ENCODE data around the gene KIF6.
A peak's percentile ranks its signal among the peaks of the same experiment; 100 is the strongest.

The KIF6 gene

GRCh38 chr6:39409889-39410288, 315.3 kb downstream of the KIF6 start:
- DNase-seq, result no peak

- DNase-seq, result no peak
Measured at GRCh38 chr6:39407446-39407993, 317.7 kb downstream of the KIF6 start.

- DNase-seq, result no peak
Measured at GRCh38 chr6:39404312-39404711, 320.9 kb downstream of the KIF6 start.

DNA sequence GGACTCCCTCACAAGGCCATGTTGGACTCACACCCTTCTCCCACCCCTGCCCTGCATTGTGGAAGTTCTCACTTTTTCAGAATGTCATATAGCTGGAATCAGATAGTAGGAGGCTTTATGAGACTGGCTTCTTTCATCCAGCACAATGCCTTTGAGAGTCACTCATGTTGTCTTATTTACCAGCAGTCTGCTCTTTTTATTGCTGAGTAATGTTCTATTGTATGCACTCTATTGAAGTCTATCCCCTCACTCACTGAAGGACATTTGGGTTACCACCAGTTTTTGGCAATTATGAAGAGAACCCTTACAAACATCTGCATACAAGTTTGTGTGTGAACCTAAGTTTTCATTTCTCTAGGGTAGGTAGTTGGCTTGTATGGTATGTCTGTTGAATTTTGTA, 321.9 kb downstream of the KIF6 start:
- no peak for DNase-seq

- DNase-seq, result no peak
Measured at GRCh38 chr6:39402239-39402751, 322.9 kb downstream of the KIF6 start.

- no peak for DNase-seq
Measured at GRCh38 chr6:39401376-39401775, 323.8 kb downstream of the KIF6 start.

DNA sequence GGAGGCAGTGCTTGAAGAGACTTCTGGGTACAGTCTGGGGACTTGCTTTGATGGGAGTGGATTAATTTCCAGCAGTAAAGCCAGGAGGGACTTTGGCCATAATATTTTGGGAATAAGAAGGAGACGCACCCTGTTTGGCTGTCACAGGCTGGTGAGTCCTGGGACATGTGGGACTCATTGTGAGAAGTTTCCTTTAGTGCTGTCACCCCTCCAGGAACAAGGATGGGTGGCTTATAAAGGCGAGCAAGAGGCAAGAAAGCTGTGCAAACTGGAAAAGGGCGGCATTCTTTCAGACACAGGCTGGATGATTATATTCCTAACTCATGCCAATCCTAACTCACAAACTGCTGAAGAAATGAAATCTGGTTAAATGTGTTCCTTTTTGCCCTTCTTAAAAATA, 325.2 kb downstream of the KIF6 start:
- DNase-seq, result no peak

- DNase-seq, result no peak
Measured at GRCh38 chr6:39396854-39397253, 328.4 kb downstream of the KIF6 start.

DNA sequence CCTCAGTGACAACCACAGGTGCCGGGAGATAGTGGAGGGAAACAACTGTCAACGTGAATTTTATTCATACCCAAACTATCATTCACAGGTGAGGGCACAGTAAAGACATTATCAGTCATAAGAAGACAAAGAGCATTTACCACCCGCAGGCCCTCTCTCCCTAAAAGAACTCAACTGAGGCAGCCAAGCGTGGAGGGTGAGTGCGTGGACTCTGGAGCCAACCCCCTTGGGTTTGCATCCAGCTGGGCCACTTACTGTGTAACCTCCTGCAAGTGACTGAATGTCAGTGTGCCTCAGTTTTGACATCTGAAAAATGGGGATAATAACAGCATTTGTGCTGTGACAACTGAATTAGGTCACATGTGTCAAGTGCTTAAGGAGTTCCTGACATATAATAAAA, 332.1 kb downstream of the KIF6 start:
- no peak for DNase-seq

DNA sequence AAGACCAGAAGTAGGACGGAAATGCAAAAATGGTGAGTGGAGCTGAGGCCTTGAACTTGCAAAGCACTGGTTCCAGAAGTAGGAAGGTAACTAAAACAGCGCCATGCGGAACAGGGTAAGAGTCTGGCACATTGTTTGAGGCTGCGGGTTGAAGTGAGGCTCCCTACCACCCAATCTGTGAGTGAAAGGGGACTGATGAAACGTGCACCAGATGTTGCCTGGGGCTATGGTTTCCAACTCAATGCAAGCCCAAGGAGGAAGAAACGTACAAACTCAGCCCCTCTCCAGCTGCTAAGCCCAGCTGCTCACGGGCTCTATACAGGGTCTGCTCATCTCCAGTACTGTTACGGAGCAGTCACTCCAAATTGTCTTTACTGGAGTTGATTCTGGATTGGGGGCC, 334.0 kb downstream of the KIF6 start:
- no peak for DNase-seq

DNA sequence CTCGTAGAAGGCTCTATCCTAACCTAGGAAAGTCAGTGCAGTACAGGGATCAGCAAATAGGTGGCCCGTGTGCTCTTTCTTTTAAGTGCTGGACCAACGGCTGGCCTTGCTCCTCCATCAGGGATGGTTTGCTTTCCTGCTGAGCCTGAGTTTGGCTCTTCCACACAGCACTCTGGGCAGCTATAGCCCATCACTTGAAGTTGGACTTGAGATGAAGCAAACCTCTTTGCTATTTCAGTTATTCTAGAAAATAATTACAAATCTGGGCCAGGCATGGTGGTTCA, 335.8 kb downstream of the KIF6 start:
- no peak for DNase-seq

DNA sequence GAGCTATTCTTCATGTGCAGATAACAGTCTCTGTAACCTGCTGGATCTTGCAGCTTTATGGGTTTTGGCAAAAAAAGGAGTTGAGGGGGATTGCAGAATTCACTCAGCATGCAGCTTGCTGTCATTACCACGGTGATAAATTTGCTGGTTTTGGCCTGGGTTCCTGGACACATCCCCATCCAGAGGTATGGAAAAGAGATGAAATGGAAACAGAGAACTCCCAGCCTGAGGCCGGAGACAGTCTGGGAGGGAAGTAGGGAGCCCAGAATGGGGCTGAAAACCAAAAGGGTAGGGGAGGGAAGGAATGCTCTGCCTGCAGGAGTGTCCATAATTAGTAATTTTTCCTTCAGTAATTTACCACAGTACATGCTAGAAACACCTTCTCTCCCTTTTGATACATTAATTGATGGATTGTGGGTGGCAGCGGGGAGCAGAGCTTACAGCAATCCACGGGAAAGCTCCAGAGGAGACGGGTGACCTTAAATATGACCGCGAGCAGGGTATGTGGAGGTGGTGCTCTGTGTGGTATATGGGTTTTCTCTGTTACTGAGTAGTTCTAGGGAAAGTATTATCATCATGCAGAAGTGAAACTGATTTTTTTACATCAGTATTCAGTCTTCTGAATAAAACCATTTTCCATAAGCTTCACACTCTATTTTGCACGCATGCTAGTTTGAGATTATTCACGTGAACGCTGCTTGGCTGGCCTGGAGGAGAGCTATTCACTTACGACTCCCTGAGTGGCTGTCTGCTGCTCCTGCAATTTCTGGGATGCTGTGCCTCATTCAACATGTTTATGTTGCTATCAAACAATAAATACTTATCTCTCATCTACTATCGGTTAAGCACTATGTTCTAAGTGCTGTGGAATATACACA, 336.4 kb downstream of the KIF6 start:
- DNase-seq, result peak; percentile 79

DNA sequence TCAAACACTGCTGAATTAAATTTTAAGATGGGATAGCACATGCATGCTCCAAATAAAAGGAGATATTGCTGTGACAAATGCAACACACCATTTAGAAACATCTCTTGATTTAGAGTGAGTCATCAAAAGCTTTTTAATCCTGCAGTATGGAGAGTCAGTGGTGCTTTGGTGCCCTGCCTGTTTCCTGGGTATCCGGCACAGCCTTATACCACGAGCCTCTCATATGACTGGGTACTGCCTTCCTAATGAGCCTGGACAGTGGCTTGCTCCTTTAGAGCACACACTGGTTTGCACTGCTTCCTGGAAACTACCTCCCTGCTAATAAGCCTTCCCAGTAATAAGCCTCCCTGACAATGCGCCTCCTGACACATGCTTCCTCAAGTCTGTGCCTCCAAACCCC, 337.4 kb downstream of the KIF6 start:
- no peak for DNase-seq

DNA sequence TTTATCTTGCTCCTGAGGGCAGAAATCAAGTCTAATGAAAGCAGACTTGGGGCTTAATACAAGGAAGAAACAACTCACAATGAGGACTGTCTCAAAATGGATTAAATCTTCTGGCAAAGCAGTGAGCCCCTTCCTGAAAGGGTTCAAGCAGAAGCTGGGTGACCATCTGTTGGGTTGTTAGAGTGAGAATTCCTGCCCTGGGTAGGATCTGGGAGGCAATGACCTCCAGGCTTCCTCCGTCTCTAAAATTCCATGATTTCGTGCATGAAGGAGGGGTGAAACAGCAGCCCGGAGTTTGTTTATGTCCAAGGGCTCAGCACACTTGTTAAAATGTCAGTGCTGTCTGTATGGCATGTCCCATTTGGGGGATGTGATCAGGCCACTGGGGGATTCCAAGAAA, 338.7 kb downstream of the KIF6 start:
- no peak for DNase-seq

GRCh38 chr6:39381550-39382140, 343.6 kb downstream of the KIF6 start:
- DNase-seq, result no peak

DNA sequence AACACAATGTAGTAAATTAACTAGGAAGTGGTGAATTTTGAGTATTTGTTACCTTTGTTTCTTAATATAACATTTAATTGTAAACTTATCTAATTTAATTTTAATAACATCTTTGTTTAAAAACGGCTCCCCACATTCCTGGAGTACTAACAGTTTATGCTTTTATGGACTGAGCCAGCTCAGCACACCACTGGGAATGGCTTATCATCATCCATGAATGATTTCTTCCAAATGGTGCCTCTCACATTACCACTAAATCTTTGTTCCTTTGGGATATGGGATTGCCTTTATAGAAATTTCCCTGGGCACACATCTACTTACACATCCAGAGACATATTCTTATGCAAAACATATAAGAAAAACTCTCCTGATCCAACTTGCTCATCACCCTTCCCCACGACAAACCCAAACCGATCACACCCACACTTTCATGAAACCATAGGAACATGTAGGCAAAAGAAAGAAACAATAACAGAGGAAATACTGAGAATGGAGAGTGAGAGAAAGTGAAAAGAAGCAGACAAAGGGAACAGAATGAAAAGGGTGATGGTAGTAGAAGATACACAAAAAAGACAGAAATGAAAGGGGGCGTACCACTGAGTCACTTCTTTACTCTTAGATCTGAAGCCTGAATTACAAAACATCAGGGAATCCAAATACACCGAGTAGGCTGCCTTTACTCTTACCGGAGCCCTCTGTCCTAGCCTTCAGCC, 344.2 kb downstream of the KIF6 start:
- no peak for DNase-seq

DNA sequence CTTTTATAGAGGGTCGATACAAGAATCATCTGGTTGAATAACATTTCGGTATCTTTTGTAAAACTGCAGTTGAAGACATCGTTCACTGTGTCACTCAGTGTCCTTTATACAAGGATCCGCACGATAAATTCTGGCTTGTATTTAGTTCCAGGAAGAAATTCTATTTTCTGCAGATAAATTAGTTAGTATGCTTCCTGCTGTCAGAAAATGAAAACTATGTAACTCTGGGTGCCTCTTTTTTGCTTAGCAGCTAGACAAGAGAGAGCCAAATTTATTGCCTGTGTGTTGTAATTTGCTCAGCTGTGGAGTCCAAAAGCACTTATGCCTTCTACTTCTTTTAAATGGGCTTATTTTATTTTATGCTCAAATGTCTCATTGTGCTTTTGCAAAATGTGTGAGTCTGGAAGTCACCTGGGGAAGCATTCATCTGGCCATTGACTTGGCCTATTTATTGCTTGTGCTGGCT, 346.2 kb downstream of the KIF6 start:
- no peak for DNase-seq

DNA sequence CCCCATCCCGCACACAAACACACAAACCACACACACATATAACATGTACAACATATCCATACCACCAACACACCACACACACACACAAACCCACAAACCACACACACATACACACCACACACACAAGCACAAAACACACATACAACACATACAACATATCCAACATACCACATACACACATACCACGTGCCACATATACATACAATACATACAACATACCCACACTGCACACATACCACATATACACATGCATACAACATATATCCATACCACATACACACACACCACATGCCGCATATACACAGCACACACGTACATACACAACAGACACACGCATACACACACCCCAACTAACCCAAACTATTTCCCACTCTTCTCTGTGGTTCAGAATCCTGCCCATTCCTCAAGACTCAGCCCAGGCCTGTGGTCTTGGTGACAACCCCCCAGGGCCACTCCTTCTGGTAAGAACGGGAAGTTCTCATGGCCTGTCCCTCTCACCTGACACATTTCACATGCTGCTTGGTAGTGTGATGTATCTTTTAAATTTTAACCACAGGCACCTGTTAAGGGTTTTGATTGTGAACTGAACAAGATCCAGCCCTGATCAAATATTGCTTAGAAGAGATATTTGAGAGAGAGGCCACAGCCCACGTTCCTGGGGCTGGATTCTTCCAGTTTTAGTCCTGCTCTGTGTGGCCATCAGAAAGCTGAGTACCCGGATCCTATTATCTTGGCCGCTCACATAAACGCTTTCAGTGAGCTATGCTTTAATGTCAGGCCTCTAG, 346.8 kb downstream of the KIF6 start:
- DNase-seq, result no peak

- DNase-seq, result peak; percentile 84
Measured at GRCh38 chr6:39377539-39377950, 347.7 kb downstream of the KIF6 start.

DNA sequence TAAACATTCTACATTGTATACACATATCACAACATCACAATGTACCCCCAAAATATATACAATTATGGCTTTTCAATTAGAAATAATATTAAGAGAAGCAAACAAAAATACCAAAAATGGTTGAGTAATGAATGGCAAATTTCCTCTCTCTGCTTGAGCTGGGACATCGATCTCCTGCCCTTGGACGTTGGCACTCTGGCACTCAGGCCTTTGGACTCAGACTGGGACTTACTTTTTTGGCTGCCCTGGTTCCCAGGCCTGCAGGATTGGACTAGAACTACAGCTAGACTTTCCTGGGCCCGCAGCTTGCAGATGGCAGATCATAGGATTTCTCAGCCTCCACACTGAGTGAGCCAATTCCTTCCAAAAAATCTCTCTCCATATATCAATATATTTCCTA, 349.8 kb downstream of the KIF6 start:
- DNase-seq, result no peak

GRCh38 chr6:39370390-39370789, 354.8 kb downstream of the KIF6 start:
- DNase-seq, result no peak

GRCh38 chr6:39369987-39370386, 355.2 kb downstream of the KIF6 start:
- no peak for DNase-seq

DNA sequence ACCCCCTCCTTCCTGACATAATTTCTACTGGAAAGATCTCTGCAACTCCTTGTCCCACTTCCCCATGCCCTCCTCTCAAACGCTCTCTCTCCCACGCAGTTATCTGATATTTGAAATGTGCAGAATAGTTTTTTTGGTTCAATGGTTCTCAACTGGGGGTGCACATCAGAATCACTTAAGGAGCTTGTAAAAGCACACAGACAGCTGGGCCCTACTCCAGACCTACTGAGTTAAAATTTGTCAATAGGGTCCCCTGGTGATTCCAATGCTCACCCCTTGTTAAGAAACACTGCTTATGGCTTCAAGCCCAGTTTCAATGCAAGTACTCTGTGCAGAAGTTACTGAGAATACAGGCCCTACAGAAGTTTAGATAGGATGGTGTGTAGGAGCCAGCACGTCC, 357.5 kb downstream of the KIF6 start:
- DNase-seq, result no peak

All from right forelimb (tissue), 1 donor.